ENCODE data around the gene OSR1. TPM values are rescaled to one million over a fixed set of nuclear protein-coding genes. Genes with fewer than 3 reads are reported as not detected.

OSR1 gene
- total RNA-seq, 2 donors from 2014 or later, result 1.7 to 2.4 TPM

DNA sequence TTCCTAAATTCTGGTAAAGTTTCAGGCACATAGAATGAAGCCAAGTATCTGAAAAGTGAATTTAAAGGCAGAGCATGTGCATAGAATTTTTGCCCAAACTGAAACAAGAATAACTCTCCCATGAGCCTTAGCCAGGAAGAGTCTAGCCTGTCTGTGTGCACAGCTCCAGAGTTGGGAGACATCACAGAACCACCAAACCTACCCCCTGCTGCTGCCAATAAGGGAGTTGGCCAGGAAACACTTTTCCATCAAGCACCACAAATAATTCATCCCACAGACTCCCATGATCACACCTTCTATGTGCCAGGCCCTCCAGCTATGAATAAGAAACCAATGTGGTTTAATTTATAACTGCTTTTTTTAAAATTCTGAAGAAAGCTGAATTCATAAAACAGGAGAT lies 27.0 kb downstream of the OSR1 start:
- intact Hi-C loops (cut with DNase I), result no loop called here
- DNase-seq, result no peak
- TF ChIP-seq, protein P1, sequence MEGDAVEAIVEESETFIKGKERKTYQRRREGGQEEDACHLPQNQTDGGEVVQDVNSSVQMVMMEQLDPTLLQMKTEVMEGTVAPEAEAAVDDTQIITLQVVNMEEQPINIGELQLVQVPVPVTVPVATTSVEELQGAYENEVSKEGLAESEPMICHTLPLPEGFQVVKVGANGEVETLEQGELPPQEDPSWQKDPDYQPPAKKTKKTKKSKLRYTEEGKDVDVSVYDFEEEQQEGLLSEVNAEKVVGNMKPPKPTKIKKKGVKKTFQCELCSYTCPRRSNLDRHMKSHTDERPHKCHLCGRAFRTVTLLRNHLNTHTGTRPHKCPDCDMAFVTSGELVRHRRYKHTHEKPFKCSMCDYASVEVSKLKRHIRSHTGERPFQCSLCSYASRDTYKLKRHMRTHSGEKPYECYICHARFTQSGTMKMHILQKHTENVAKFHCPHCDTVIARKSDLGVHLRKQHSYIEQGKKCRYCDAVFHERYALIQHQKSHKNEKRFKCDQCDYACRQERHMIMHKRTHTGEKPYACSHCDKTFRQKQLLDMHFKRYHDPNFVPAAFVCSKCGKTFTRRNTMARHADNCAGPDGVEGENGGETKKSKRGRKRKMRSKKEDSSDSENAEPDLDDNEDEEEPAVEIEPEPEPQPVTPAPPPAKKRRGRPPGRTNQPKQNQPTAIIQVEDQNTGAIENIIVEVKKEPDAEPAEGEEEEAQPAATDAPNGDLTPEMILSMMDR (IDR thresholded peaks at IDR 0.05), result no peak
- Histone ChIP-seq H3K9ac (ENCODE audit: low read depth in 2 of 2, low read length in 2 of 2) (no peak overlapping the region), H3K27ac (no peak overlapping the region), H3K27me3 (no peaks in the 10 kb centered on the region), H3K36me3 (no peaks in the 10 kb centered on the region), H3K4me1 (no peaks in the 10 kb centered on the region), H3K9me3 (no peaks in the 10 kb centered on the region), H3K4me3 (no peak overlapping the region)

DNA sequence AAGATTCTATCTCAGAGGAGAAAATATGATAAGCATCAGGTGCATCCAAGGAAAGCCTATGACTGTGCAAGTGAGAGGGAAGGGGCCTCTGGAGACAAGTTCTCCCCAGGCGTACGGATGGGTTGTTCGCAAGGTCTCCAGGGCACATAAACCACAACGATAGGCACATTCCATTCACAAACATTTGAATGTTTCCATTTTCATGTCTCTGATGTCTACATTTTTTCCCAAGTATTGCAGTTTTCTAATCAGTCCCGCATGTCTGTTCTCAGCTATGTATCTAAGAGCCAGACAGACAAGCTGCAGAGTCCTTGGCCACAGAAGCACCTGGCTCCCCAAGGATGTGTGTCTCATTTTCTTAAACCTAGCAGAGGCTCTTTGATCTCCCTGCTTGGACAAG lies 28.0 kb downstream of the OSR1 start:
- intact Hi-C loops (cut with DNase I), result no loop called here
- no peaks in the 10 kb centered on the region for H3K27me3 ChIP-seq

DNA sequence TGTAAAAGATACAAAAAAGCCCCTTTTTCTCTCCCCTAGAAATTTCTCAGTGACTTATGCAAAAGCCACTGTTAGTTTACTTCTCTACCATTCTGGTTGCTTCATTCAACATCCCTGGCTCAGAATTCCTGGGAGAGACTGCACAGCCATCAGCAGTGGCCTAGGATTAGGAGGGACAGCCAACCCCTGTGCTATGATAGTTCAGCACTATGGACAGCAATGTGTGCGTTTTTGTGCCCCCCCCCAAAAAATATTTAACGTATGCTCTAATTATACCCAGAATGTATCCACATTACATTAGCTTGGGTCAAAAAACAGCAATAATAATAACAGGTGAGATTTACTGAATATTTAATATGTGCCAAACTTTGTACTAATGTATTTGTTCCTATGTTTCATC lies 29.0 kb downstream of the OSR1 start:
- Histone ChIP-seq H3K9ac (ENCODE audit: low read depth in 2 of 2, low read length in 2 of 2) (no peak overlapping the region), H3K9me3 (no peaks in the 10 kb centered on the region), H3K4me1 (no peaks in the 10 kb centered on the region), H3K4me3 (no peak overlapping the region), H3K27ac (no peak overlapping the region), H3K27me3 (no peaks in the 10 kb centered on the region), H3K36me3 (no peaks in the 10 kb centered on the region)
- intact Hi-C loops (cut with DNase I), result no loop called here
- no peak for DNase-seq
- TF ChIP-seq, protein P1 (IDR thresholded peaks at IDR 0.05), result no peak

More for the DNA sequence above, 28.0 kb downstream of the OSR1 start:
- Histone ChIP-seq H3K9ac (ENCODE audit: low read depth in 2 of 2, low read length in 2 of 2) (no peak overlapping the region), H3K4me1 (no peaks in the 10 kb centered on the region), H3K9me3 (no peaks in the 10 kb centered on the region), H3K36me3 (no peaks in the 10 kb centered on the region), H3K27ac (no peak overlapping the region), H3K4me3 (no peak overlapping the region)
- TF ChIP-seq, protein P1 (IDR thresholded peaks at IDR 0.05), result no peak
- DNase-seq, result no peak

DNA sequence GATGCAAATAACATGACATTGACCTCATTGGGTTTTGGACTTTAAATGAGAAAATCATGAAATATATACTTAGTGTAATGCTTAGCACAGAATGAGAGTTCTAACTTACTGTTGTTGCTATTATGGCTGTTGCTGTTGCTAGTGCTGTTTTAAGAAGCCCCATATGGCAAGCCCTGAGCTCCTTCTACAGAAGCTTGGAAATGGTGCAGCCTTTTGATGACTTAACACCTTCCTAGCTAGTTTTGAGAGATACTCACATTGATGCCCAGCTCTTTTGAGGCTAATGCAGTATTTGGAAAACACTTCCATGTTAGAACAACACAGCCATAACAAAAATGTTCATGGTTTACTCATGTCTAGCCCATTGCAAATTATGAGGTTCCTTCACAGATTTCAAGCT lies 30.9 kb downstream of the OSR1 start:
- no peak for DNase-seq
- Histone ChIP-seq H3K4me3 (no peak overlapping the region), H3K27me3 (no peaks in the 10 kb centered on the region), H3K4me1 (no peaks in the 10 kb centered on the region), H3K27ac (no peak overlapping the region), H3K36me3 (no peaks in the 10 kb centered on the region), H3K9me3 (no peaks in the 10 kb centered on the region), H3K9ac (ENCODE audit: low read depth in 2 of 2, low read length in 2 of 2) (no peak overlapping the region)
- TF ChIP-seq, protein P1 (IDR thresholded peaks at IDR 0.05), result no peak
- intact Hi-C loops (cut with DNase I), result no loop called here

DNA sequence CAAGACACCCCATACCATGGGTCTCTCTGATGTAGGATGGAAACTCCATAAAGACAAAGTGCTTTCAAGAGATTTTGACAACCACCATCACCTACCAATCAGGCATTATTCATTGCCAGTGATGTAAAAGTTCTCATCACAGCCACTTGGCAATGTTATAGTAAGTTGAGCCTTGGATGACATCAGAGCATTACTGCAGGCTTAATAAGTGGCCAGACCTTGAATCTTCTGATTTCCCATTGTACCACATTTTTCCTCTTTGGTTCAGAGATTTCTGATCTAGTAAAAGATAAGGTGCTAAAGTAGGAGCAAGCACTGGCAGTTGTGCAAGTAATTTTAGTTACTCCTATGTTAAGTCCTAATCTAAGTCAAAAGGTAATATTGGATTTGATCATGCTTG lies 36.5 kb downstream of the OSR1 start:
- intact Hi-C loops (cut with DNase I), result no loop called here
- Histone ChIP-seq H3K9ac (ENCODE audit: low read depth in 2 of 2, low read length in 2 of 2) (no peak overlapping the region), H3K9me3 (no peaks in the 10 kb centered on the region), H3K36me3 (no peaks in the 10 kb centered on the region), H3K4me1 (no peaks in the 10 kb centered on the region), H3K4me3 (no peak overlapping the region), H3K27ac (no peak overlapping the region), H3K27me3 (no peaks in the 10 kb centered on the region)
- no peak for DNase-seq
- TF ChIP-seq, protein P1 (IDR thresholded peaks at IDR 0.05), result no peak

DNA sequence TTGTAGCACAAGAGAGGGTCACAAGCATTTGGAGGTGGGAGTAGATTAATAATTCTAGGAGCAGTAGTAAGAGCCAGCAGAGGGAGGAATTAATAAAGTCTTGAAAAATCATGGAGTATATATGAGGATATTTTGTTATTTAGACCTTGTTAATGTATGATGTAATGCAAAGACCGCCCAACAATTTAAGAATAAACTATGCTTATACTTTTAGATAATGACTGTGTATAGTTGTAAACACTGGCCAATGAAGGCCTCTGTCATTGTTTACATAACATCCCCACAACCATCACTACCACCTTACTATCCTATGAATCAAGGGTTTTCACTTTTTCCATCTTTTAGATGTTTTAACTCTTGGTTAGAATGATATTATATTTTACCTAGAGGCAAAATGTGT lies 37.6 kb downstream of the OSR1 start:
- Histone ChIP-seq H3K36me3 (no peaks in the 10 kb centered on the region), H3K9ac (ENCODE audit: low read depth in 2 of 2, low read length in 2 of 2) (no peak overlapping the region), H3K4me1 (no peaks in the 10 kb centered on the region), H3K4me3 (no peak overlapping the region), H3K9me3 (no peaks in the 10 kb centered on the region), H3K27ac (no peak overlapping the region), H3K27me3 (no peaks in the 10 kb centered on the region)
- TF ChIP-seq, protein P1 (IDR thresholded peaks at IDR 0.05), result no peak
- DNase-seq, result no peak
- intact Hi-C loops (cut with DNase I), result no loop called here

Measured in colonic mucosa (tissue), 4 donors.